ENCODE data around the gene FAM83C.
A peak's percentile ranks its signal among the peaks of the same experiment; 100 is the strongest.

Gene FAM83C

DNA sequence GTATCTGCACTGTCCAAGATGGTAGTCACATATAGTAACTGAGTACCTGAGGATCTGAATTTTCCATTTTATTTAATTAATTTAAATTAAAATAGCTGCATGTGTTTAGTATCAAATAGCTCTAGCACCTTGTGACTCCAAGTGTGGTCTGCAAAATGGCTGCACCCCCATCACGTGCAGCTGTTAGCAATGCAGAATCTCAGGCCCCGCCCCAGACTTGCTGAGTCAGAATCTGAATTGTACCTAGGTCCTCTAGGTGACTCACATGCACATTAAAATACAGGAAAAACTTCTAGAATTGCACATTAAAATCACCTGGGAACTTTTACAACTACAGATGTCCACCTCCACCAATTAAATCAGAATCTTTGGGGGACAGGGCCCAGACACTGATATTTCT lies 19.2 kb upstream of the FAM83C start:
- DNase-seq (ENCODE audit: low read depth), result no peak
- no peak overlapping the region for H3K4me3 ChIP-seq (ENCODE audit: low read depth, low read length)
- TF ChIP-seq, protein P1, sequence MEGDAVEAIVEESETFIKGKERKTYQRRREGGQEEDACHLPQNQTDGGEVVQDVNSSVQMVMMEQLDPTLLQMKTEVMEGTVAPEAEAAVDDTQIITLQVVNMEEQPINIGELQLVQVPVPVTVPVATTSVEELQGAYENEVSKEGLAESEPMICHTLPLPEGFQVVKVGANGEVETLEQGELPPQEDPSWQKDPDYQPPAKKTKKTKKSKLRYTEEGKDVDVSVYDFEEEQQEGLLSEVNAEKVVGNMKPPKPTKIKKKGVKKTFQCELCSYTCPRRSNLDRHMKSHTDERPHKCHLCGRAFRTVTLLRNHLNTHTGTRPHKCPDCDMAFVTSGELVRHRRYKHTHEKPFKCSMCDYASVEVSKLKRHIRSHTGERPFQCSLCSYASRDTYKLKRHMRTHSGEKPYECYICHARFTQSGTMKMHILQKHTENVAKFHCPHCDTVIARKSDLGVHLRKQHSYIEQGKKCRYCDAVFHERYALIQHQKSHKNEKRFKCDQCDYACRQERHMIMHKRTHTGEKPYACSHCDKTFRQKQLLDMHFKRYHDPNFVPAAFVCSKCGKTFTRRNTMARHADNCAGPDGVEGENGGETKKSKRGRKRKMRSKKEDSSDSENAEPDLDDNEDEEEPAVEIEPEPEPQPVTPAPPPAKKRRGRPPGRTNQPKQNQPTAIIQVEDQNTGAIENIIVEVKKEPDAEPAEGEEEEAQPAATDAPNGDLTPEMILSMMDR (IDR thresholded peaks at IDR 0.05; ENCODE audit: control insufficient read depth, extremely low read depth, insufficient read depth), result no peak

DNA sequence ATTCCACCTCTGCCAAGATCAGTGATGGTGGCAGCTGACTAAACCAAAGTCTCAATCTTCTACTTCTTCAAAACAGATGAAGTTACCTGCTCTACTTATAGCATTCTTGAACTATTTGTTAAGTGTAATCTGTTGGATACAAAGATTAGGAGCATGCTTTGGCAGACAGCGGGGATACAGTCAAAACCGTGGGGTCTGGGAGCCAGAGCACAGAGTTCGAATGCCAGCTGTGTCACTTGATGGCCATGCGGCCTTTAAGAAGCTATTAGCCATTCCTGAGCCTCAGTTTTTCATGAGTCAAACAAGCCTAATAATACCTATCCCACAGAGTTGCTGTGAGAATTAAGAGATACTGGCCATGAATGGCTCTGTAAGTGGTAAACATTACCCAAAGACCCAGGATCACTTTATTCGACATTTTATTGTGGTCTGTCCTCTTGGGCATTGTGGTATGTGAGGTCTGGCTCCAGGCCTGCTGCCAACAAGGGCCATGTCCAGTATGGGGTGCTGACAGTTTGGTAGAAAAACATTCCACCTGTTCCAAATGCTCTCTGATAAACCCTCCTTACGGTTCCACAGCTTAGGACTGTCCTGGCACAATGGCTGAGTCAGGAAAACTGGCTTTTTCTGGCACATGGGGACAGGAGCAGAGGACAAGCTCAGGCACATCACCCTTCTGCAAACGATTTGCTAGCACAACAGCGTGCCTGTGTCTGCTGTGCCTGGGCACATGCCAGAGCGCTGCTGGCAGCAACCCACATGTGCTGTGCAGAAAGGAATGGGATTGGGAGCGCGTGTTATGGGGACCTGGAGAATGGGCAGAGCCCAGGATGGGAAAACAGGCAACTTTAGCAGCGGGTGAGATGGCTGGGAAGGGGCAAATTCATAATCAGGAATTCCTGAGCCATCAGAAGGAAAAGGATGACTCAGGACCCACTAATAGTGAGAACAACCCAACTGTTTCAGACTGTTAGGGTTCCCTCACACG lies 15.7 kb upstream of the FAM83C start:
- H3K4me3 ChIP-seq (ENCODE audit: low read depth, low read length), result no peak overlapping the region
- DNase-seq (ENCODE audit: low read depth), result peak; percentile 72
- TF ChIP-seq, protein P1 (IDR thresholded peaks at IDR 0.05; ENCODE audit: control insufficient read depth, extremely low read depth, insufficient read depth), result no peak

DNA sequence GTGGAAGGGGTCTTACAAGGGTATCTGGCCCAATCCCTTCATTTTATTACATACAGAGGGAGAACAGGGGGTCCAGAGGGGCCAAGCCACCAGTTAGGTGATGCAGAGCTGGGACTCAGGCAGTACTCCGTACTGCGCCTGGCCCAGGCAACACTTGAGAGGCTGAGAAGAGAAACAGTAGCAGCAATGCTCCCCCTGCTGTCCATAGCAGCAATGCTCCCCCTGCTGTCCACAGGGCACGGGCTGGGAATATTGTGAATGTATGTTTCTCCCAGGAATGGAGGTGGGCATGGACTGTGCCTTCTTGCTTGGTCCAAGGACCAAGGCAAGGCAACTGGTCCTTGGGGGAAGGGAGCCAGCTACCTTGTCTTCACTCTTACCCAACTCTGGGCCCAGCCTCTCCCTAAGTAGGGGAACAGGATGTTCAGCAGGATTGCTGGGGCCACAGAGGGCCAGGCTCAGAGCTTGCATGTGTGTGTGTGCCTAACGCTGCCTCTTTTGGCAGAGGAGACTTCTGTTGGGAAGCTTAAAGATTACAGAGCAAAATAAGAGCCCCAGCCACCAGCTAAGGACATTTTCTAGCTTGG lies 14.8 kb upstream of the FAM83C start:
- TF ChIP-seq, protein P1 (IDR thresholded peaks at IDR 0.05; ENCODE audit: control insufficient read depth, extremely low read depth, insufficient read depth), result peak; percentile 89

DNA sequence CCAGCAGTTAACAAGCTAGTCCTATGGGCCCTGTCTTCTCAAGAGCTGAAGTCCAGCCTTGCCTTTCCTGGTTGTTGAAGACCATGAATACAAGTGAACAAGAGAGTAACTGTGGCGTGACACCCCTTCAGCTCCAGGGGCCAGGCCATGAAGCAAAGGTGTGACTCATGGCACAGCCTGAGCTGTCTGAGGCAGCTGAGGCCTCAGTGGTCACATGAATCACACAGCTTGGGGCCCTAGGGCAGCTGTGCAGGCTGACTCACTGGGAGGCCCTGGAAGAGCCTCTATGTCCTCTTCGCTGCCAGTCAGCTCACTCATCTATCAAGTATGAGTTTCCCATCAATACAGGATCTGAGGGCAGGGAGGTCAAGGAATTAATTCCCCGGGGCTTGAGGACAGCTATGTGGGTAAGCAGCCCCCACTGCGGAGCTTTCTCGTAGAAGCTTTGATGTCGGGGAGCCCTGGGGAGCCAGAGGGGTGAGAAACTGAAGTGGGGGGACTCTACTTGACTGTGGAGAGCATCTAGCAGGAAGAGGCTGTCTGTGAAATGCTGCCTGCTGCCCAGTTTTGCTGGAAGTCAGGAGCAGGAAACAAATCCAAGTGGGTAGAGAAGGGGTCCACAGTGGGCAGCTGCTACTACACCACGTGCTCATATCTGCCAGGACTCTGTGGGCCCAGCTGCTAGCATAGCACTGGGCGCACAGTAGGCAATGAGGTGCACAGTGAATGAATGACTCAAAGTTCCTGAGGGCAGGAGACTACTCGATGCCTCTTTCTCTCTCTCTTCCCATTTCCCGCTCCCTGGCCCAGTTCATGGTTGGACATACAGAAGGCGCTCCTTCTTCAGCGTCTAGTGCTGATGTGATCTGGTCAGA lies 13.7 kb upstream of the FAM83C start:
- DNase-seq (ENCODE audit: low read depth), result no peak
- no peak overlapping the region for H3K4me3 ChIP-seq (ENCODE audit: low read depth, low read length)
- TF ChIP-seq, protein P1 (IDR thresholded peaks at IDR 0.05; ENCODE audit: control insufficient read depth, extremely low read depth, insufficient read depth), result no peak

More for the DNA sequence above, 14.8 kb upstream of the FAM83C start:
- H3K4me3 ChIP-seq (ENCODE audit: low read depth, low read length), result no peak overlapping the region
- DNase-seq (ENCODE audit: low read depth), result no peak

DNA sequence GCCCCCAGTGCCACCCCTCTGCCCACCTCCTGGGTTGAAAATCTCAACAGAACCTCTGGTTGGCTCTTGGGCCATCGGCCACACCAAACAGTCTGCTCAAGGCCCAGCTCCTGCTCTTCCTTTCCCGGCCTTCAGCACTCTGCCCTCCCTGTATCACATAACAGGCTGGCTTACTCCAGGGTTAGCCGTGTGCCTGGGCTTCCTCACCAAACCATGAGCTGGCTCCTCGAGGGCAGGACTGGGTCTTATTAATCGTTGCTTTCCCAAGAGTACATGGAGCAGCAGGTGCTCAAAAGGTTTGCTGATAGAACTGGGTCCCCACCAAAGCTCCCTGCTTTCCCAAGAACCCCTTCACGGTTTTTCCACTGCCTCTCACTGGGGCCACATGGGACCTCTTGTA lies 12.7 kb upstream of the FAM83C start:
- no peak overlapping the region for H3K4me3 ChIP-seq (ENCODE audit: low read depth, low read length)

More for the DNA sequence above, 12.7 kb upstream of the FAM83C start:
- TF ChIP-seq, protein P1 (IDR thresholded peaks at IDR 0.05; ENCODE audit: control insufficient read depth, extremely low read depth, insufficient read depth), result no peak
- no peak for DNase-seq (ENCODE audit: low read depth)

All from LNCaP clone FGC (cell line).